SK-N-DZ (cell line): ENCODE results near the gene RTL10.
"Not testable (repeated sequence)": the region's sequence is repeated elsewhere in the genome, so short reads cannot be mapped to it uniquely, and the experiment has no call there.

ENCODE experiments used
- DNase-seq: peaks from one replicate; pipeline ENCODE4 v3.0.0-alpha.2; 2015; ENCODE audit warnings: low spot score

Gene RTL10

DNA sequence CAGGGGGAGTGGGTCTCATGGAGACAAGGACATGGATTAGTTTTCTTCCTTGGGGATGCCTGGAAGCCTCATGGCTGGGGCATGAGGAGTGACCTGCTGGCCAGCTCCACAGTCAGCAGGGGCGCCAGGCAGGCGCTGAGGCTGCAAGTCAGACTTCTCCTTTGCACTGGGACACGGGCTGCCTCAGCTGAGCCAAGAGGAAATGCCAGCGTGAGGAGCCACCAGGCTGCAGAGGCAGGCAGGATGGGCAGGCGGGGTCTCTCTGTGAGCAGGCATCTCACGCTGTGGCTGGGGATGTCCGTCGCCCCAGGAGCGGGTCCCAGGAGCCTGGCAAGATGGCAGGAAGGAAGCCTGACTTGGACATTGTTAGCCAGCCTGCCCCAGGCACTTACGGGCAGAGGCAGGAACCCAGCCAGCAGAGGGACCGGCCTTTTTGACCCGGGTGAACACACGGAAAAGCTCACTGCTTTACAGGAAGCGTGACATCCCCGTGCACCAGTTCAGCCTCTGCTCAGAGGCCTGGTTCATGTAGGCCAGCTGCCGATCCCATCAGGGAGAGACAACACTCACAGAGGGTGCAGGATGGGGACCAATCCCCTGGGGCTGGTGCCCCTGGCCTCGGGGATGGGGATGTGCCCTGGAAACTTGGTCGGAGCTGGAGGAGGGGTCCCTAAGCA lies 10.2 kb downstream of the RTL10 start:
- DNase-seq, result no peak

GRCh38 chr22:19843857-19844376 lies 10.8 kb downstream of the RTL10 start:
- DNase-seq, result no peak

- peak; percentile 72 for DNase-seq
Observed at GRCh38 chr22:19843107-19843856, 11.4 kb downstream of the RTL10 start.

DNA sequence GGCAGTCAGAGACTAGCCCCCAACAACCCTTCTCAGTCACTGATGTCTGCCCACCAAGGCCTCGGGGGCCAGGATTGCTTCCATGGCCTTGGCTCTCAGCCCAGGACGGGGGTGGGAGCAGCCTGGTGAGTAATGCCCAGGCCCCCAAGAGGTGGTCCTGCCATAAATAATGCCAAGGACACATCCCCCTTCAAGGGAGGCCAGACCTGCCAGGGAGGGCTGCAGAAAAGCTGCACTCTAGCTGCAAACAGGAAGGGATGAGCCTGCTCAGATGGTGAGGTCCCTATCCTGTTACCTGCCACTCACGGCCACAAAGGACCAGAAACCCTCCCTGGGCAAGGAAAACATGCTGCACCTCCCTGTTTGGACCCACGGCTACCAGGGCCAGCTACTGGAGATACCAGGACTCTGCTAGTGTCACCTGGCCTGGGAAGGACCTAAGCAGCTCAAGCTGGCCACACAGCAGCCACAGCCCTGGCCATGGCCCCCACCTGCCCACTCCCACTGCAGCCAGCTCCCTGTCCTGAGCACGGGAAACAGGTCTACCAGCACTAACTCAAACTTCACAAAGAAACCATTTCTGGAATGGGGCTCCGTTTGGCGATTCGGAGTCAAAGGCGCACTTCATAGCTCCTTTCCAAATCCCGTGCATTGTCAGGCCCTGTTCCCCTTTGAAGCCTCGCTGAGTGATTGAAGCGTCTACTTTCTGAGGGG lies 12.1 kb downstream of the RTL10 start:
- no peak for DNase-seq

GRCh38 chr22:19841641-19842392 lies 12.9 kb downstream of the RTL10 start:
- no peak for DNase-seq

DNA sequence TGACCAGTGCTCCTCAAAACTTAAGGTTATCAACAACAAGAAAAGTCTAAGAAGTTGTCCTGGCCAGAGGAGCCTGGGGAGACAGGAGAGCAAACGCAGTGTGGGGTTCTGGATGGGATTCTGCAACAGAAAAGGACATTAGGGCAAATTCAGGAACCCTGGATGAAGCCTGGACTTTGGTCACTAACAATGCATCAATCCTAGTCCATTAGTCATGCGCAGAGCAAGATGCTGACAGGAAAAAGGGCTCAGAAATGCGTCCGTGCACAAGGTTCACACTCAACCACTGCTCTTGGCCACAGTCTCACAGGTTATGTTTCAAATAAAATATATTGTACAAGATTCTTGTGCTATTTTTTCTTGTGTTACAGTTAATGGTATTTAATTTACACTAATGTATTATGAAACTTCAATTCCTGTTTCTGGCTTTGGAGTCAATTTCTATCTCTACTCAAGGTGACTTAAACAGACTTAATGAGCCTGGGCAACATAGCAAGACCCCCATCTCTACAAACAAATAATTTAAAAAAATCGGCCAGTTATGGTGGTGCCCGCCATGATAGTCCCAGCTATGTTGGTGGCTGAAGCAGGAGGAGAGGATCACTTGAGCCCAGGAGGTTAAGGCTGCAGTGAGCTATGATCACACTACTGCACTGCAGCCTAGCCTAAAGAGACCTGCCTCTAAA lies 13.6 kb downstream of the RTL10 start:
- no peak for DNase-seq

GRCh38 chr22:19840059-19840458 lies 14.6 kb downstream of the RTL10 start:
- DNase-seq, result no peak

DNA sequence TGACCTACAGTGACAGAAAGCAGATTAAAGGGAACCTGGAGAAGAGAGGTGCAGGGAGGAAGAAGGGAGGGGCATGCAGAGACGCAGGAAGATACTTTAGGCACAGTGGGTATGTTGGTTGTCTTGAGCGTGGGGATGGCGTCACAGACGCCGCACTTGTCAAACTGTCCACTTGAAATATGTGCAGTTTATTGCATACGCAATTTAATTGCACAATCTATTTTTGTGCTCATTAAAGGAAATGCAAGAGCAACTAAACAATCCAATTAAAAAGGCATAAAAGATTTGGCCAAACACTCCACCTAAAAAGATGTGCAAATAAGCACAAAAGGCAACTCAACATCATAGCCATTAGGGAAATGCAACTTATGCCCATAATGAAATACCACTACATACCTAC lies 16.8 kb downstream of the RTL10 start:
- no peak for DNase-seq

DNA sequence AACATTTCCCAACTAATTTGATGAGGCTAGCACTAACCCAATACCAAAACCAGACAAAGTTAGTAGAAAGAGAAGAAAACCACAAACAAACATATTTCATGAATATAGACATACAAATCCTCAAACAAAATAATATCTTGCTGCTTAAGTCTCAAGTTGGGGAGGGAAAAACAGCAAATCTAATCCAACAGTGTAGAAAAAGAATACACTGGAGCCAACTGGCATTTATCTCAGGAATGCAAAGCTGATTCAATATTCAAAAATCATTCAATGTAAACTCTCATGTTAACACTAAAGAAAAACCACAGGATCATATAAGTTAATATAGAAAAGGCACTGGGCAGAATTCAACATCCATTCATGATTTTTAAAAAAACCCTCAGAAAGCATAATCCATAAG lies 18.2 kb downstream of the RTL10 start:
- no peak for DNase-seq

GRCh38 chr22:19834599-19834998 lies 20.1 kb downstream of the RTL10 start:
- DNase-seq, result no peak

DNA sequence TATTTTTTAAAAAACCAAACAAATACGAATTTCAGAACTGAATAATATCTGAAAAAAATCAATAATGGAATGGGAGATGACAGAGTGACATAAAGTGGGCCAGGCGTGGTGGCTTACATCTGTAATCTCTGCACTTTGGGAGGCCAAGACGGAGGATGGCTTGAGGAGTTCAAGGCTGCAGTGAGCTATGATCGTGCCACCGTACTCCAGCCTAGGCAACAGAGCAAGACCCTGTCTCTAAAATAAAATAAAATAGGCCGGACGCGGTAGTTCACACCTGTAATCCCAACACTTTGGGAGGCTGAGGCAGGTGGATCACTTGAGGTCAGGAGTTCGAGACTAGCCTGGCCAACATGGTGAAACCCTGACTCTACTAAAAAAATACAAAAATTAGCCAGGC lies 21.3 kb downstream of the RTL10 start:
- not testable (repeated sequence) for DNase-seq

GRCh38 chr22:19832476-19833108 lies 22.1 kb downstream of the RTL10 start:
- no peak for DNase-seq

GRCh38 chr22:19831979-19832378 lies 22.7 kb downstream of the RTL10 start:
- not testable (repeated sequence) for DNase-seq

DNA sequence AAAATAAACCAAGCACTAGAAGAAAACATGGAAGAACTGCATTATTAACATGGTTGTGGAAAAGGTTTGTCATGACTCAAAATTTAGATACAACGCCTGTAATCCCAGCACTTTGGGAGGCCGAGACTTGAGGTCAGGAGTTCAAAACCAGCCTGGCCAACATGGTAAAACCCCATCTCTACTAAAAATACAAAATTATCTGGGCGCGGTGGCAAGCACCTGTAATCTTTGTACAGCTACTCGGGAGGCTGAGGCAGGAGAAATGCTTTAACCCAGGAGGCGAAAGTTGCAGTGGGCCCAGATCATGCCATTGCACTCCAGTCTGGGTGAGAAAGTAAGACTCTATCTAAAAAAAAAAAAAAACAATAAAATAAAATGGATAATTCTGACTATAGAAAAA lies 23.7 kb downstream of the RTL10 start:
- no peak for DNase-seq

- no peak for DNase-seq
Observed at GRCh38 chr22:19828035-19828401, 26.7 kb downstream of the RTL10 start.

DNA sequence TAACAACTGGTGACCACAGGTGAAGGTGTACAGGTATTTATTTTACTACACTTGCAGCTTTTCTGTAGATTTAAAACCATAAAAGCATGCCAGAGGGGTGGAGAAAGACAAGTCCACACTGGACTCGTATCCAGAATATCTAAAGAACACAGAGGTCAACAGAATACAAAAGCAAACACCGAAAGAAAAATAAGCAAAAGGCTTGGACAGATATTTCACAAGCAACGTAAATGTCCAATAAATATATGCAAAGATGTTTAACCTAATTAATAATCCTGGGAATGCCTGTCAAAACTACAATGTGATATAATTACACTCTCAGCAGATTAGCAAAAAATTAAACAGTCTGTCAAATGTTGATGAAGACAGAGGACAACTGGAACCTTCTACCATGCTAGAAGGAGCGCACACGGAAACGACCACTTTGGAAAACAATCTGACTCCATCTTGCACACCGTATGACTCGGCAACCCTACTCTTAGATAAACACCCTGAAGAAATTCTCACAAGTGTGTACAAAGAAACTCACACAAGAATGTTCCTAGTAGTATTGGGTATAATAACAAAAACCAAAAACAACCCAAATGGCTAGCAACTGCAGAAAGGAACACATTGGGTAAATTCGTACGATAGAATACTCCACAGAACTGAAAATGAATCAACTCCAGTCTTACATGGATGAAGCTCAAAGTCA lies 27.2 kb downstream of the RTL10 start:
- no peak for DNase-seq

- no peak for DNase-seq
Observed at GRCh38 chr22:19826619-19826950, 28.1 kb downstream of the RTL10 start.

- DNase-seq, result no peak
Observed at GRCh38 chr22:19825904-19826618, 28.6 kb downstream of the RTL10 start.

- no peak for DNase-seq
Observed at GRCh38 chr22:19824926-19825339, 29.7 kb downstream of the RTL10 start.
